HepG2 (cell line): ENCODE results near the gene UNC13D. TPM values are rescaled to one million over a fixed set of nuclear protein-coding genes. Genes with fewer than 3 reads are reported as not detected.
A peak's percentile ranks its signal among the peaks of the same experiment; 100 is the strongest.

Source experiments
- BCL3 ChIP-seq: sonication (generic); formaldehyde crosslinking; IDR thresholded peaks from 2 replicates; pipeline ENCODE4 v1.5.1; 2020; ENCODE audit warnings: mild to moderate bottlenecking, missing genetic modification reagents, moderate library complexity
- CEBPB ChIP-seq: IDR thresholded peaks from 2 replicates; pipeline ENCODE4 v1.6.1; 2011; ENCODE audit warnings: low read depth, low read length, improper control_type of control experiment, borderline replicate concordance
- ELF3 ChIP-seq: IDR thresholded peaks from 2 replicates; pipeline ENCODE4 v1.6.1; 2016; ENCODE audit warnings: missing genetic modification reagents, missing compliant biosample characterization
- FOXO1 ChIP-seq: sonication (generic); formaldehyde crosslinking; IDR thresholded peaks from 2 replicates; pipeline ENCODE4 v1.4.0; 2020; ENCODE audit warnings: missing genetic modification reagents
- HIVEP1 ChIP-seq: sonication (generic); formaldehyde crosslinking; IDR thresholded peaks from 2 replicates; pipeline ENCODE4 v1.4.0; 2020; ENCODE audit warnings: mild to moderate bottlenecking, missing genetic modification reagents
- HNRNPLL ChIP-seq: fragments of 200-400 bp; formaldehyde crosslinking; IDR thresholded peaks from 2 replicates; pipeline ENCODE4 v1.6.1; 2017; ENCODE audit warnings: mild to moderate bottlenecking, low read depth, low read length; ENCODE audit not compliant: poor library complexity, severe bottlenecking
- MLX ChIP-seq: IDR thresholded peaks from 2 replicates; pipeline ENCODE4 v1.6.1; 2016
- MXI1 ChIP-seq: IDR thresholded peaks from 3 replicates; pipeline ENCODE4 v1.6.1; 2012; ENCODE audit warnings: low read depth, low read length, inconsistent platforms, borderline replicate concordance
- NFE2L2 ChIP-seq: fragments of 150-350 bp; IDR thresholded peaks from 2 replicates; pipeline ENCODE4 v1.6.1; 2014; ENCODE audit warnings: low read length
- NFYB ChIP-seq: sonication (generic); formaldehyde crosslinking; IDR thresholded peaks from 2 replicates; pipeline ENCODE4 v1.4.0; 2020; ENCODE audit warnings: missing genetic modification reagents
- RAD21 ChIP-seq: fragments of 450-650 bp; formaldehyde crosslinking; IDR thresholded peaks from 2 replicates; pipeline ENCODE4 v1.5.0; 2020; ENCODE audit warnings: mild to moderate bottlenecking
- SETDB1 ChIP-seq: sonication (generic); formaldehyde crosslinking; IDR thresholded peaks from 2 replicates; pipeline ENCODE4 v1.5.1; 2020; ENCODE audit warnings: missing genetic modification reagents, mild to moderate bottlenecking, borderline replicate concordance
- SYNCRIP ChIP-seq: fragments of 200-400 bp; formaldehyde crosslinking; IDR thresholded peaks from 2 replicates; pipeline ENCODE4 v1.6.1; 2018; ENCODE audit warnings: mild to moderate bottlenecking, low read depth, low read length; ENCODE audit not compliant: insufficient read depth
- ZBTB34 ChIP-seq: sonication (generic); formaldehyde crosslinking; IDR thresholded peaks from 2 replicates; pipeline ENCODE4 v1.8.0; 2022; ENCODE audit warnings: mild to moderate bottlenecking, missing genetic modification reagents
- ZFP90 ChIP-seq: sonication (generic); formaldehyde crosslinking; IDR thresholded peaks from 2 replicates; pipeline ENCODE4 v1.8.0; 2022; ENCODE audit warnings: missing genetic modification reagents, mild to moderate bottlenecking, inconsistent platforms, borderline replicate concordance
- ZNF180 ChIP-seq: sonication (generic); formaldehyde crosslinking; IDR thresholded peaks from 2 replicates; pipeline ENCODE4 v1.4.0; 2020; ENCODE audit warnings: low read depth, missing genetic modification reagents, borderline replicate concordance
- ZNF367 ChIP-seq: sonication (generic); formaldehyde crosslinking; IDR thresholded peaks from 2 replicates; pipeline ENCODE4 v1.4.0; 2020; ENCODE audit warnings: missing genetic modification reagents, borderline replicate concordance
- ZNF496 ChIP-seq: sonication (generic); formaldehyde crosslinking; IDR thresholded peaks from 2 replicates; pipeline ENCODE4 v1.8.1; 2023; ENCODE audit warnings: mild to moderate bottlenecking, moderate library complexity, missing genetic modification reagents; ENCODE audit not compliant: insufficient replicate concordance
- ZNF746 ChIP-seq: sonication (generic); formaldehyde crosslinking; IDR thresholded peaks from 2 replicates; pipeline ENCODE4 v1.8.0; 2022; ENCODE audit warnings: mild to moderate bottlenecking, missing genetic modification reagents
- ZNF790 ChIP-seq: sonication (generic); formaldehyde crosslinking; IDR thresholded peaks from 2 replicates; pipeline ENCODE4 v1.8.0; 2022; ENCODE audit warnings: missing genetic modification reagents, mild to moderate bottlenecking, borderline replicate concordance
- ZNF883 ChIP-seq: sonication (generic); formaldehyde crosslinking; IDR thresholded peaks from 2 replicates; pipeline ENCODE4 v1.5.1; 2020; ENCODE audit warnings: mild to moderate bottlenecking, missing genetic modification reagents; ENCODE audit errors: not compliant biosample characterization
- ZSCAN22 ChIP-seq: sonication (generic); formaldehyde crosslinking; IDR thresholded peaks from 2 replicates; pipeline ENCODE4 v1.4.0; 2020; ENCODE audit warnings: mild to moderate bottlenecking, missing genetic modification reagents
- polyA plus RNA-seq, 8 experiments: library from polyadenylated mRNA; depleted of rRNA in 3 of 8; stranded (reverse) in 7 of 8; unstranded in 1 of 8; fragments of >200 nt; fragmentation: Illumina TruSeq in 4 of 8; extraction: Trizol in 4 of 8; gene quantifications; 2 replicates each; pipeline versions ENCODE4 v1.2.1 to v1.2.3, GENCODE V29; 2011 to 2016; ENCODE audit warnings: low read depth in 4 of 8, missing spikeins in 1 of 8, mixed read lengths in 1 of 8; ENCODE audit not compliant: insufficient read depth in 1 of 8
- total RNA-seq, 5 experiments: library from RNA; depleted of rRNA; stranded (reverse); fragments of >200 nt; fragmentation: Illumina TruSeq; extraction: Trizol; gene quantifications; 2 replicates each; pipeline ENCODE4 v1.2.3, GENCODE V29; 2016; ENCODE audit warnings: low read depth in 1 of 5
- TF ChIP-seq, protein P1 (sequence below): sonication (generic); formaldehyde crosslinking; IDR thresholded peaks from 2 replicates; pipeline ENCODE4 v1.5.1; 2020; ENCODE audit warnings: missing genetic modification reagents, mild to moderate bottlenecking, borderline replicate concordance

UNC13D gene
- total and polyA plus RNA-seq, 2 of the 13 experiments (the other 11 are each of a cell fraction or from before 2014, with no cell fraction given): 29.7 to 42.7 TPM

- TF ChIP-seq MLX (CRISPR knock-in tag): peak; percentile 43; the same call in 1 of the 2 replicates
- peak; percentile 85 for TF ChIP-seq BCL3
- TF ChIP-seq NFE2L2: no peak
- TF ChIP-seq ZFP90 (CRISPR knock-in tag): peak; percentile 89
- no peak for TF ChIP-seq SYNCRIP
- peak; percentile 41; the same call in 1 of the 2 replicates for TF ChIP-seq ZNF180 (CRISPR knock-in tag)
- peak; percentile 88 for TF ChIP-seq NFYB (CRISPR knock-in tag)
- no peak for TF ChIP-seq ZNF496 (CRISPR knock-in tag)
- TF ChIP-seq MXI1: peak; percentile 78; the same call in 2 of the 3 replicates
- no peak for TF ChIP-seq ZSCAN22 (CRISPR knock-in tag)
- TF ChIP-seq HNRNPLL: peak; percentile 100
- peak; percentile 75; the same call in 1 of the 2 replicates for TF ChIP-seq ZNF746 (CRISPR knock-in tag)
- TF ChIP-seq ZNF367 (CRISPR knock-in tag): no peak
- TF ChIP-seq HIVEP1 (CRISPR knock-in tag): peak; percentile 98
- peak; percentile 90 for TF ChIP-seq RAD21 (CRISPR knock-in tag)
- TF ChIP-seq CEBPB: peak; percentile 94
- TF ChIP-seq, protein P1, sequence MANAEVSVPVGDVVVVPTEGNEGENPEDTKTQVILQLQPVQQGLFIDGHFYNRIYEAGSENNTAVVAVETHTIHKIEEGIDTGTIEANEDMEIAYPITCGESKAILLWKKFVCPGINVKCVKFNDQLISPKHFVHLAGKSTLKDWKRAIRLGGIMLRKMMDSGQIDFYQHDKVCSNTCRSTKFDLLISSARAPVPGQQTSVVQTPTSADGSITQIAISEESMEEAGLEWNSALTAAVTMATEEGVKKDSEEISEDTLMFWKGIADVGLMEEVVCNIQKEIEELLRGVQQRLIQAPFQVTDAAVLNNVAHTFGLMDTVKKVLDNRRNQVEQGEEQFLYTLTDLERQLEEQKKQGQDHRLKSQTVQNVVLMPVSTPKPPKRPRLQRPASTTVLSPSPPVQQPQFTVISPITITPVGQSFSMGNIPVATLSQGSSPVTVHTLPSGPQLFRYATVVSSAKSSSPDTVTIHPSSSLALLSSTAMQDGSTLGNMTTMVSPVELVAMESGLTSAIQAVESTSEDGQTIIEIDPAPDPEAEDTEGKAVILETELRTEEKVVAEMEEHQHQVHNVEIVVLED (CRISPR knock-in tag): peak; percentile 93
- peak; percentile 66; the same call in 1 of the 2 replicates for TF ChIP-seq FOXO1
- TF ChIP-seq SETDB1 (CRISPR knock-in tag): no peak
- TF ChIP-seq ZNF883 (CRISPR knock-in tag): peak; percentile 66
- TF ChIP-seq ELF3 (CRISPR knock-in tag): peak; percentile 91
- TF ChIP-seq ZBTB34 (CRISPR knock-in tag): no peak; the same call in 1 of the 2 replicates
- TF ChIP-seq ZNF790 (CRISPR knock-in tag): no peak
These were observed 11.3 kb upstream of the UNC13D start, which contains the start of gene WBP2 (continued) for GRCh38 chr17:75855310-75856061.
